Lung (tissue), 12 donors: ENCODE data around the gene POGZ. TPM values are rescaled to one million over a fixed set of nuclear protein-coding genes. Genes with fewer than 3 reads are reported as not detected.

Experiments used
- ATAC-seq: fragments of 200-7000 bp; cut with Tn5 transposase; one replicate; pipeline ENCODE4 v1.9.1; 2020; ENCODE audit warnings: moderate number of reproducible peaks; ENCODE audit not compliant: insufficient read depth, low FRiP score
- DNase-seq, 3 donors: peaks; one replicate each; pipeline ENCODE4 v3.0.0-alpha.2; 2013 to 2017
- H3K27ac ChIP-seq, 2 donors: one replicate each; pipeline ENCODE4 v1.5.1; 2013; ENCODE audit warnings: mild to moderate bottlenecking in 2 of 2, moderate library complexity in 2 of 2, control low read depth in 1 of 2, inconsistent platforms in 1 of 2, low read depth in 1 of 2, low read length in 1 of 2
- H3K27me3 ChIP-seq, 3 donors: one replicate each; pipeline ENCODE4 v1.5.1; 2013; ENCODE audit warnings: low read length in 2 of 3; ENCODE audit not compliant: control insufficient read depth in 3 of 3, insufficient read depth in 3 of 3
- H3K36me3 ChIP-seq, 4 donors: one replicate each; pipeline ENCODE4 v1.5.1; 2013; ENCODE audit warnings: low read length in 4 of 4, mild to moderate bottlenecking in 1 of 4, moderate library complexity in 1 of 4; ENCODE audit not compliant: control insufficient read depth in 4 of 4, insufficient read depth in 4 of 4
- H3K4me1 ChIP-seq, 5 donors: one replicate each; pipeline ENCODE4 v1.5.1; 2013; ENCODE audit warnings: low read length in 5 of 5, mild to moderate bottlenecking in 2 of 5, moderate library complexity in 1 of 5; ENCODE audit not compliant: control insufficient read depth in 5 of 5, insufficient read depth in 5 of 5
- H3K4me3 ChIP-seq: one replicate; pipeline ENCODE4 v1.5.1; 2013; ENCODE audit warnings: mild to moderate bottlenecking, control low read depth, moderate library complexity
- H3K9ac ChIP-seq, 2 donors: one replicate each; pipeline ENCODE4 v1.5.1; 2013; ENCODE audit warnings: low read length in 2 of 2, control low read depth in 1 of 2; ENCODE audit not compliant: insufficient read depth in 1 of 2
- H3K9me3 ChIP-seq, 4 donors: one replicate each; pipeline ENCODE4 v1.5.1; 2013; ENCODE audit warnings: low read length in 3 of 4, mild to moderate bottlenecking in 1 of 4, moderate library complexity in 1 of 4; ENCODE audit not compliant: control insufficient read depth in 4 of 4, insufficient read depth in 3 of 4
- WGBS, 2 donors: extraction: QIAGEN DNeasy Blood & Tissue Kit; methylation state at CpG; one replicate each; pipeline ENCODE4 v1.1.7; 2013; 5-methylcytosine and 5-hydroxymethylcytosine counted together
- polyA plus RNA-seq, 2 donors: library from polyadenylated mRNA; stranded (reverse); fragments of 200-250 nt; gene quantifications; one replicate each; pipeline ENCODE4 v1.2.1, GENCODE V29; 2013
- total RNA-seq, 2 donors: library from RNA; depleted of rRNA in 1 of 2; stranded (reverse); fragments of >200 nt in 1 of 2; gene quantifications; one replicate each; pipeline ENCODE4 v1.2.1, GENCODE V29; 2014 to 2021
- TF ChIP-seq, protein P1 (sequence below): IDR thresholded peaks from 2 replicates; pipeline ENCODE4 v1.5.1; 2012; ENCODE audit warnings: mild to moderate bottlenecking; ENCODE audit errors: control extremely low read depth, extremely low read depth
- donor health status: control.
- donor health status: control.
- donor health status: Bipolar disorder and iron deficiency.
- donor health status: healthy.
- donor health status: DM: yes; HTN: yes; CAD: no.

The POGZ gene
- total and polyA plus RNA-seq, 4 donors, result 12.6 to 131 (median 41.6) TPM

GRCh38 chr1:151492120-151492519, 32.8 kb upstream of the POGZ start:
- no peak for ATAC-seq
- TF ChIP-seq, protein P1, sequence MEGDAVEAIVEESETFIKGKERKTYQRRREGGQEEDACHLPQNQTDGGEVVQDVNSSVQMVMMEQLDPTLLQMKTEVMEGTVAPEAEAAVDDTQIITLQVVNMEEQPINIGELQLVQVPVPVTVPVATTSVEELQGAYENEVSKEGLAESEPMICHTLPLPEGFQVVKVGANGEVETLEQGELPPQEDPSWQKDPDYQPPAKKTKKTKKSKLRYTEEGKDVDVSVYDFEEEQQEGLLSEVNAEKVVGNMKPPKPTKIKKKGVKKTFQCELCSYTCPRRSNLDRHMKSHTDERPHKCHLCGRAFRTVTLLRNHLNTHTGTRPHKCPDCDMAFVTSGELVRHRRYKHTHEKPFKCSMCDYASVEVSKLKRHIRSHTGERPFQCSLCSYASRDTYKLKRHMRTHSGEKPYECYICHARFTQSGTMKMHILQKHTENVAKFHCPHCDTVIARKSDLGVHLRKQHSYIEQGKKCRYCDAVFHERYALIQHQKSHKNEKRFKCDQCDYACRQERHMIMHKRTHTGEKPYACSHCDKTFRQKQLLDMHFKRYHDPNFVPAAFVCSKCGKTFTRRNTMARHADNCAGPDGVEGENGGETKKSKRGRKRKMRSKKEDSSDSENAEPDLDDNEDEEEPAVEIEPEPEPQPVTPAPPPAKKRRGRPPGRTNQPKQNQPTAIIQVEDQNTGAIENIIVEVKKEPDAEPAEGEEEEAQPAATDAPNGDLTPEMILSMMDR, result no peak
- WGBS, 2 donors, result 62 to 75% methylated on average over 1 of the region's 1 CpG

DNA sequence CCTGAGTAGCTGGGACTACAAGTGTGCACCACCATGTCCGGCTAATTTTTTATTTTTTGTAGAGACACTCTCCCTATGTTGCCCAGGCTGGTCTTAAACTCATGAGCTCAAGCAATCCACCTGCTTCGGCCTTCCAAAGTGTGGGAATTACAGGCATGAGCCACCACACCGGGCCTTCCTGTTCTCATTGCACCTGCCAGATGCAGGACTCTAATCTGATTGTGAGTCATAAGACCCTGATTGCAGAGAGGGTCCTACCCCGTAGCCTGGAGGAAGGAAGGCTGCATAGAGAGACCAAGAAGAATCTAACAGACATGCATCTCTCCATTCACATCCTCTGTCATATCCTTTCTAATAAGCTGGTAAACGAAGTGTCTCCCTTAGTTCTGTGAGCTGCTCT, 32.3 kb upstream of the POGZ start:
- DNase-seq (no peak), ATAC-seq (no peak)
- no peak overlapping the region for H3K4me3 ChIP-seq
- no peaks in the 10 kb centered on the region for H3K9me3 ChIP-seq
- no peaks in the 10 kb centered on the region for H3K27me3 ChIP-seq
- H3K27ac ChIP-seq, result no peak overlapping the region
- peaks cover 0 to 6% (median 0%) of the 10 kb centered on the region in 5 donors for H3K4me1 ChIP-seq
- no peaks in the 10 kb centered on the region for H3K36me3 ChIP-seq
- WGBS, 2 donors, result 83 to 85% methylated on average over 5 of the region's 5 CpGs
- no peak overlapping the region for H3K9ac ChIP-seq
- TF ChIP-seq, protein P1, result no peak

More at GRCh38 chr1:151492120-151492519, 32.8 kb upstream of the POGZ start:
- Histone ChIP-seq H3K4me1 (peaks cover 0 to 6% (median 0%) of the 10 kb centered on the region in 5 donors), H3K27ac (no peak overlapping the region), H3K9ac (no peak overlapping the region), H3K4me3 (no peak overlapping the region), H3K36me3 (no peaks in the 10 kb centered on the region), H3K27me3 (no peaks in the 10 kb centered on the region), H3K9me3 (no peaks in the 10 kb centered on the region)
- no peak for DNase-seq

DNA sequence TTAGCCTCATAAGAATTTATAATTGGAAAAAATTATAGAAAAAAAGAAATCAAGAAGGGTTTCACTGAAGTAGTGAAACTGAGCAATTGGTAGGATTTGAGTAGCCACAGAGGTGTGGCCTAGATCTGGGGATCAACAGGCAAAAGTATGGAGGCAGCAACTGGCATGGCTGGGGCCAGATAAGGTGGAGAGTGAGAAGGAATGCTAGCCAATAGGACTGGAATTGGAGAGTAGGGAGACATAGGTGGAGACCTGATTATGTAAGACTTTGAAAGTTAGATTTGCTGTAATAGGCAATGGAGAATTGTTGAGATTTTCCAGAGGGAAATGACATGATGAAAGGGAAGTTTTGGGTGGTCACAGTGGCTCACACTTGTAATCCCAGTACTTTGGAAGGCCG, 27.3 kb upstream of the POGZ start:
- Histone ChIP-seq H3K27ac (no peak overlapping the region), H3K36me3 (no peaks in the 10 kb centered on the region)

More for the DNA sequence above, 27.3 kb upstream of the POGZ start:
- 88 to 94% methylated on average over 1 of the region's 1 CpG for WGBS, 2 donors
- ATAC-seq (no peak), DNase-seq (no peak)
- Histone ChIP-seq H3K27me3 (no peaks in the 10 kb centered on the region), H3K4me1 (no peaks in the 10 kb centered on the region), H3K4me3 (no peak overlapping the region), H3K9me3 (peaks cover 0 to 2% (median 1%) of the 10 kb centered on the region in 4 donors), H3K9ac (no peak overlapping the region)
- TF ChIP-seq, protein P1, result no peak
